GM12874 (cell line): Measurements from ENCODE around the gene DAZAP2.

Experiments
- CTCF ChIP-seq: IDR thresholded peaks from 2 replicates; pipeline ENCODE4 v1.5.1; 2011; ENCODE audit warnings: low read depth, mild to moderate bottlenecking, control low read depth, low read length, moderate library complexity; ENCODE audit not compliant: insufficient read depth

DAZAP2 gene

GRCh38 chr12:51208016-51208660 lies 30.5 kb upstream of the DAZAP2 start:
- no peak for TF ChIP-seq CTCF

GRCh38 chr12:51209259-51209658 lies 29.4 kb upstream of the DAZAP2 start:
- TF ChIP-seq CTCF = no peak

- no peak for TF ChIP-seq CTCF
Observed at GRCh38 chr12:51210690-51211395, 27.8 kb upstream of the DAZAP2 start.

GRCh38 chr12:51214895-51215294 lies 23.7 kb upstream of the DAZAP2 start:
- no peak for TF ChIP-seq CTCF

GRCh38 chr12:51216642-51217041 lies 22.0 kb upstream of the DAZAP2 start:
- TF ChIP-seq CTCF = no peak

- peak; percentile 52 for TF ChIP-seq CTCF
Observed at GRCh38 chr12:51217133-51217967, 21.3 kb upstream of the DAZAP2 start.

- TF ChIP-seq CTCF = peak; percentile 79
Observed at GRCh38 chr12:51217968-51218606, 20.5 kb upstream of the DAZAP2 start, which contains the start of gene POU6F1. Gene POU6F1 (minus strand): TSS chr12:51218062. CDS start chr12:51206836, 11,226 bp downstream.
